CD4-positive, alpha-beta T cell treated with Interleukin-15 for 1 hour (primary cell): ENCODE measurements around the gene PHF2.
A peak's percentile ranks its signal among the peaks of the same experiment; 100 is the strongest.

Experiments
- DNase-seq: peaks from one replicate; pipeline ENCODE4 v3.0.0-alpha.2; 2020

Gene PHF2

DNA sequence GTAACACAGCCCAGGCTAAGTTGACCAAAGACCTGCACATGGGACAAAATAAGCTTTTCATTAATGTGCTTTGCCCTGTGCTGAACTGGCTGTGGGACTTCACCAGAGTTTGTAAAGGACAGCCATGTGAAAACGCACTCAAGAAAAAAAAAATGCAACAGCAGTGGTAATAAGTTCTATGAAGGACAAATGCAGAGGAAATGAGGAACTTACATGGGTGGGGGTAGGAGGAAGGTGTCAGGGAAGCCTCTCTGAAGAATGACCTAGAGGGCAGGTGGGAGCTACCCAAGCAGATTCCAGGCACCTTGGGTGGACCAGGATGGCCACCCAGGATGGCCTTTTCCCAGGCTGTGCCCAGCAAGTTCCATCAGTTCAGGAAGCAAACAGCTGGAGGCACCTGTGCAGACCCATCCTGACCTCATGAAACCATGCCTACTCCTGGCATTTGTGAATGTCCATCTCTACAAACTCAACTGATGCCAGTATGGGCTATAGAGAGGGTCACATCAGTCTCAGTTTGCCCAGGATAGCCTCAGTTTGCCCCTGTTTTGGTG lies 6.7 kb upstream of the PHF2 start:
- no peak for DNase-seq

DNA sequence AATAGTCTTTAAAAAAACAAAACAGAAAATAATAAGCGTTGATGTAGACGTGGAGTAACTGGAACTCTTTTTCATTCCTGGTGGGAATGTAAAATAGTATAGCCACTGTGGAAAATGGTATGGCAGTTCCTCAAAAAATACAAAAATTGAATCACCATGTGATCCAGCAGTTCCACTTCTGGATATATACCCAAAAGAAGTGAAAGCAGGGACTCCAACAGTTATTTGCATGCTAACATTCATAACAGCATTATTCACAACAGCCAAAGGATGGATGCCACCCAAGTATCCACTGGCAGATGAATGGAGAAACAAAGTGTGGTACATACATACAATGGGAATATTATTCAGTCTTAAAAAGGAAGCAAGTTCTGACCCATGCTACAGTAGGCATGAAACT lies 4.2 kb upstream of the PHF2 start:
- DNase-seq: no peak

DNA sequence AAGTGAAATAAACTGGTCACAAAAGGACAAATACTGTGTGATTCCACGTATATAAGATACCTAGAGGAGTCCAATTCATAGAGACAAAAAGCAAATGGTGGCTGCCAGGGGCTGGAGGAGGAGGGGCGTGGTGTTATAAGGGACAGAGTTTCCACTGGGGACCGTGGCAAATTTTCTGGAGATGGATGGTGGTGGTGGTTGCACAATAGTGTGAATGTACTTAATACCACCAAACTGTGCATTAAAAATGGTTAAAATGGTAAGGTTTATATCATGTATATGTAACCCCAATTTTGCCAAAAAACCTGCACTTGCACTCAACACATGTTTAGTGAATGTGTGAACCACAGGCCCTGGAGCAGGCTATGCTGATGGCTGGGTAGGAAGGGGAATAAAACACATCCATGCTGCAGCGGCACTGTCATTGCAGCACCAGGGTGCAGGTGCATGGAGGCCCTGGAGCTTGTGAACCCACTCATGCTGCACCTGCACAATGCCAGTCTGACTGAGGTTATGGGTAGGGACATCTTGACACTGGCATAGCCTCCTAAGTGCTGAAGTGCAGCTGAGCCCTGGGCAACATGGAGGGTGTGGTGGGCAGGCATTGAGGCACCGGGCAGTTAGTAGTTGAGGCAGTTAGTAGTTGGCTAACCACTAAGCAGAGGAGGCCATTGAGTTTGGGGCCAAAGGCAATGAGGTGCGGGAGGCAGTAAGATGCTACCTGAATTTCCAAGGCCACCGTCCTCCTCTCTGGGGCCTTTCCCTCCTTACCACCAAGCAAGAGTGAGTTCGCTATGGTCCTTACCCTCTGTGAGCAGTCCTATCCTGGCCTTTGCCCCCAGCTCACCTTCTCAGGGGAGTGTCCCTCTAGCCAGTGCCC lies 3.5 kb upstream of the PHF2 start:
- DNase-seq: no peak

DNA sequence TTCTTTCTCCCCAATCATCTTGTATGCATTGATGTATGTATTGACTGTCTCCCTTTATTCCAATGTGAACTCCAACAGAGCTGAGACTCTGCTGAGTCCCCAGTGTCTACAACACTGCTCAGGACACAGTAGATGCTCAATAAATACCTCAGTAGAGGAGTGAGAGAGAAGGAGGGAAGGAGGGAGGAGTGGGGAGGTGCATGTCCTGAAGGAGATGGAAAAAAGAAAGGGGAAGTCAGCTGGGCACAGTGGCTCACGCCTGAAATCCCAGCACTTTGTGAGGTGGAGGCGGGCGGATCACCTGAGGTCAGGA lies 2.9 kb upstream of the PHF2 start:
- no peak for DNase-seq

DNA sequence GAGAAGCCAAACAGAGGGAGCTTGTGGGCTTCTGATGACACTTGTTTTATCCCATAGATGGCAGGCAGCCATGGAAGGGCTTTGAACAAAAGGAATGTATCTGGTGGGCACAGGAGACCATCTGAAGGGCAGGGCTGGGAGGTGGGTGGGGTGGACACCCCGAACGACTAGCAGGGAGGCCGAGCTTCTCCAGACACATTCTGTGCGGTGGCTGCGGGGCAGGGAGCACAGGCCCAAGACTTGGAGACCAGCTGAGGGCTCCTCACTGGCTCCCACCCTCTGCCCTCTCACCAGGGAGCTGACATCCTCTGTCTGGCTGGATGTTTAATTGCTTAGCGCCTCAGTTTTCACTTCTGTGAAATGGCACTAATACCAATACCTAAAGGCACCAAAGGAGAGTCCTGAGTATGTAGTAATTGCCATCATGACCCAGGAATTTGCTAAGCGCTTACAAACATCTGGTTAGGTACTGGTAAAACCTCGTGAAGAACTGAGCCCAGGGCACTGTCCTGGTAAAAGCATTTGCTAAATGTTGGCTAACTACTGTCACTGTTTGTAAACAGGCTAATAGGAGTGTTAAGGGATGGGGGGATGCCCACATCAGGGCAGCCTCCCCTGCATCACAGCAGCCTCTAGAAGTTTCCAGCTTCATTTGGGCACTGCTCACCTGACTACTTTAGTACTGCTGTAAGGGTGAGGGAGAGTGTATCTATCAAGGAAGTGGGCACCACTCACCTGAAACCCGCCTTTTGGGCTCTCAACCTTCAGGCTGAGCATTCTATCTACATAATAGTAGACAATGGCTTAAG lies 2.1 kb upstream of the PHF2 start:
- no peak for DNase-seq

DNA sequence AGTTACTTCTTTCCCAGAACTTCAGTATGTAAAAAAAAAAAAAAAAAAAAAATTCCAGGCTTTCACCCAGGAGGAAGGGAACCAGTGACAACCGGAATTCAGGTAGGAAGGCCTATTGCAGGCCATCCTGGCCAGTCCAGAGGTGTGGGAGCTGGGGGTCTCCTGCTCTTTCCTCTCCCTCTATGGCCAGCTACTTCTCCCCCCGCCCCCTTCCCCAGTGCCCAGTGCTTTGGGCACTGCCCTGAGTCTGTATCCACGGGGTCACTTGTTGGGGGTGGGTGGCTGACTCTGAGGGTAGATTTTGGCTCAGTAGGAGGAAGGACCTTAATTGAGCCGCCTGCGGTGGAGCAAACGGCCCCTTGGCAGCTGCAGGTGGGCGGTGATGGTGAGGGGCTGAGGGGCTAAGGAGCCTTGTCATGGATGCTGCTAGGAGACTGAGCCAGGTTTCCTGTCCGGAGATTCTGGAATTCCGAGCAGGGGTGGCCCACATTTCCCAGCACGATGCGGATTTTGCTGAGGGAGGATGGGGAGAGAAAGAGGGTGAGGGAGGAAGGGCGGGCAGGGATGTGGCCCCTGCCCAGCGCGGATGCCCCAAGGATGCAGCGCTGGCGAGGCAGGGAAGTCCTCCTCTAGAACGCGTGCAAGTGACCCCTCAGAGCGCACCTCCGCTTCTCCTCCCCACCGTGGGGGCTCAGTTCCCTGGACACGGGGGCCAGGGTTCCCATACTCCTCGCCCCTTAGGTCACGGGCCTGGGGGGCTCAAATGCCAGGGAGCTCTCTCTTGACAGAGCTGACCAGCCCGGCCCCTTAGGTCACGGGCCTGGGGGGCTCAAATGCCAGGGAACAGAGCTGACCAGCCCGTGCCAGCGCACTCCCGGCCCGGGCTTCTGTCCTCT lies 1.2 kb upstream of the PHF2 start:
- DNase-seq: no peak

DNA sequence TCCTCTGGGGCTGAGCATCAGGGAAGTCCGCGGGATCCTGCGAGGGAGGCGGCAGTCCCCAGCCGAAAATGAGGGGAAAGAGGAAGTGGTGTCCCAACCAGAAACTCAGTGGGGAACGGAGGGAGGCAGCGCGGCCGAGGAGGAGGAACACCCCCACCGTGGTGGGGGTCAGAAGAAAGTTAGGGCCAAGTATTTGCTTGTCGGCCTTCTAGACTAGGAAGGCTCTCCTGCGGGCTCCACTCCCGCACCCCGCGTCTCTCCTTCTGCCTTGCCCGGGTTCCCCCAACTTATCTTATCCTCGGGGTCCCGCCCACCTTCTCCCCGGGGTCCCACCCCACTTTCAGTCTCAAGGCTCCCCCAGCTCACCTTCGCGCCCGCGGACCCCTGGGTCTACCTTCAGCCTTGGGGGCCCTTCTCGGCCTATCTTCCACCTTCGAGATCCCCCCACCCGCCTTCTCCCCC lies 557 bp upstream of the PHF2 start:
- DNase-seq: peak; percentile 56

DNA sequence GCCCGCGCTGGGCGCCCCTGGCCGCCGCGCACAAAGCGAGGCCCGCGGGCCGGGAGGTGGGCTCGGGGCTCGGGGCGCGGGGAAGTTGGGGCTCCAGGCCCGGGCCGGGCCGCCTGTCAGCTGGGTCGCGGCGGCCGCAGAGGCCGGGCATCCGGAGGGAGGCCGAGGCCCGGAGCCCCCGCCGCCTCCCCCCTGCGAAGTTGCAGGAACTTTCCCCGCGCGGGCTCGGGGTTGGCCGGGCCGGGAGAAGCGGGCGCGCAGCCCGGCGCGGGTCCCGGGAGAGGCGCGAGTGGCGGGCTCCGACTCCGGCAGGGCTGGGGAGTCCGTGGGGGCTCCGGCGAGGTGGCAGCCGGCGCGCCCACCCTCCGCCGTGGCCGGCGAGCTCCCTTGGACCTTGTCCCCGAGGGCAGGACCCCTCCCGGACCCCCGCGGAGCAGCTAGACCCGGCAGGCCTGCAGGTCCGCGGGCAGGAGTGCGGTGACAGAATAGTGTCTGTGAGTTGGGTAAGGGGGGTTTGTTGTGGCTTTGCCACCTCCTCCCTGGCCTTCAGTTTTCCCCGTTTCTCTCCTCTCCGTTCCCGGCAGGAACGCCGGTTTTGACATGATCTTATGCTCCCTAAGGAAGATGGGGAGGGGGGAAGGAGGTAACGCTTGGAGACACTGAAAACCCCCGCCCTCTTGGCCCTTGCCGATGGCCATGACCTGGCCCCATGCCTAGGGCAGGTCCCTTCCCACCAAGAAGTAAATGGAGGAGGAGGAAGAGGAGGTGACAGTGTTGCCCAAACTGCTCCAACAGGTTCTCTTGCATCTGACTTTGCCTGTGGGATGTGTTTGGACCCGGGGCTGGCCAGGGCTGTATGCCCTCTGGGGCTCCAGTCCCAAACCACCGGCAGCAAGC lies 942 bp downstream of the PHF2 start:
- no peak for DNase-seq

DNA sequence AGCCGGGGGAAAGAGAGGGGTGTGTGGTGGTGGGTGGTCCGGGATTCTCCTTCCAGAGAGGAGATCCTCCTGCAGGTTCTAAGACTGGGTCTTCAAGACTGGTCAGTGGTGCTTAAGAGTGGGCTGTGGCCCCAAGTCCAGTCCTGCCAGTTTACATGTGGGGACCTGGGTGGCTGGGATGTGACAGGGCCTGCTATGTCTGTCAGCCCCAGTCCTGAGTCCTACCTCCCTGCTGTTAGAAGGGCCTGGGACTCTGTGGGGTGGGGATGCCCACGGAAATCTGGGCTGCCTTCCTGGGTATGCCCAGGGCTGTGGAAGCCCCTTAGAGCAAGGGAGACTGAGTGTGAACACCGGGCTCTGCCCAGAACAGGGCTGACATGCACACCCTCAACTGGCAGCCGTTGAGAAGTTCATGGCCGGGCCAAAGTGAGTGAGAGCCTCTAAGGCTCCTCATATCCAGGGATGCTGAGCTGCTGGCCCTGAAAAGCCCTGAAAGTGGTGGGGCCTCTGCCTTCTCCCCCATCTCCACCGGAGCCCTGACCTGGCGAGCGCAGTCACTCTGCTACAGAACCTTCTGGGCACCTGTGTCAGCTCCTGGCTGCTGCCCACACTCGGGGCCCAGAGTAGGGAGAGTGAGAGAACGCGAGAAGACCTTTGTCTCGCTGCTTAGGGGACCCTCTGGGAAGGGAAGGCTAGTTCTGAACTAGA lies 1.7 kb downstream of the PHF2 start:
- DNase-seq: no peak

DNA sequence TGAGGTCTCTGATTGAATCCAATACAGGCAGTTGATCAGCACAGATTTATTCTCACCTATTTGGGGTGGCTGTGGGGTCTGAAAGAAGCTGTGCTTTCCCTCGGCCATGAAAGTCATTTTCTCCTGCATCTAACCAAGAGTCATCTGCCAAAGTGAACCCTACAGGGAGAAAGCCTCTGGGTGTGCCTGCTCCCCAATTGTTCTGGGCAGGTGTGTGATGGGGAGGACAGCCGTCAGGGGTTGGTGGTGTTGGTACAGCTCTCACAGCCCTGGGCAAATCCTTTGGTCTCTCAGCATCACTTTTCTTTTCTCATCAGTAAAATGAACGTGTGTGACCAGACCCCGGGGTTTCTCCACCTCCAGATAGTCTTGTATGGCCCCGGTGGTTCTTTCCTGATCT lies 2.5 kb downstream of the PHF2 start:
- no peak for DNase-seq

DNA sequence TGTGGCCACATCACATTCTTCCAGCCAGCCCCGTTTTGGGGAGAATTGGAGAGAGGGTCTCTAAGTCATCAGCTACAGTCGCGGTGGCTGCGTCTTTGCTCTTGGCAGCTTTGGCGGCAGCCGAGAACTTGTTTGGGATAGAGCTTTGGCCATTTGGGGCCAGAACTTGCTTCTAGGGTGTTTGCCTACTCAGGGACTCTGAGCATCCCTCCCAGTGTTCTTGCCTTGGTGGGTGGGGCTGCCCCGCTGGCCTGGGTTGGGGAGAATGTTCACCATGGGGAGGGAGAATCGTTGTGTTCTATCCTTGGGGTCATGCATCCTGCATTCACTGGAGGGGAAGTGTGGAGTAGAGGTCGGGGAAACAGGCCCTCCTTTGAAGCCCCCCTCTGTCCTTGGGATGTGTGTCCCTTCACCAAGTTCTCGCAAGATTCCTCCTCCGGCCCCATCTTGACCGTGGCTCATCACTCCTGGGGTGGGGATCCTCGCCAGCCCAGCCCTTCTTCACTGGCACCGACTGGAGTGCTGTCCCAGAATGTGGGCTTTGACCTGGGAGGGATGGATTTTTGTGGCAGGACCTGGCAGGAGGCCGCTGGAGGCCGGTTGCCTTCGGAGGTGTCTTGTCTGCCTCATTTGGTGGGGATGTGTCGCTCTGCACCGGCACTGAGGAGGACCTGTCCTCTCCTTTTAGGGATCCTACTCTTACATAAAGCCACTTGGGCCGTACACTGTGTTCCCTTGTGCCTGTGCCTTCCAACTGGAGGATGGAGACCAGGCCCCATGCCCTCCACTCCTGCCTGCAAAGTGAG lies 3.5 kb downstream of the PHF2 start:
- no peak for DNase-seq

DNA sequence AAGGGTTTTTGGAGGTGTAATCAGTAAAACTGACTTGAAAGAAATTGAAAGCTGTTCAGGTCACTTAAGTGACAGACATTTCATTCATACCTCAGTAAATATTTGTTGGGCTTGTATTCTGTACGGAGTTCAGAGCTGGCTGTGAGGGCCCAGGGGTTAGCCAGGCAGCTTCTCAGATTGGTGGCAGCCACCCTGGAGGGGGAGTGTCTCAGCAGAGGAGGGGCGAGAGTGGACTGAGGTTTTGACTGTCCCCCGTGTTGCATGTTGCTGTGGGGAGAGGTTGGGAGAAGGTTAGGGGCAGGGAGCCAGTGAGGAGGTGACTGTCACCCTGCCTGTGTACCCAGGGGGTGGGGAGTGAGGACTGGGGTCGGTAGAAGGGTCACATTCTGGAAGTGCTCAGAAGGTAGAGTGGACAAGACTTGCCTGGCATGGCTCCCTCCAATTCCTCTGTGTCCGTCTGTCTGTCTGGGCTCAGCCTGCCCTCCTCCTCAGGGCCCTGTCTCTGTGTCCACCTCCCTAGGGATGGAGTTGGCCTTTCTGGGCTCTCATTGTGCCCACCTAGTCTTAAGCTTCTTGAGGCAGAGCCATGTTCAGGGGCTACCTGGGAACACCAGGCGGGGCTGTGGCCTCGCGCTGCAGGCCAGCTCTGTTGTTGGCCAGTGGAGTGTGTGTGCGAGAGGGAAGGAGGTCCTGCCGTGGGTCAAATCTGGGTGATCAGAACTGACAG lies 4.4 kb downstream of the PHF2 start:
- DNase-seq: no peak

DNA sequence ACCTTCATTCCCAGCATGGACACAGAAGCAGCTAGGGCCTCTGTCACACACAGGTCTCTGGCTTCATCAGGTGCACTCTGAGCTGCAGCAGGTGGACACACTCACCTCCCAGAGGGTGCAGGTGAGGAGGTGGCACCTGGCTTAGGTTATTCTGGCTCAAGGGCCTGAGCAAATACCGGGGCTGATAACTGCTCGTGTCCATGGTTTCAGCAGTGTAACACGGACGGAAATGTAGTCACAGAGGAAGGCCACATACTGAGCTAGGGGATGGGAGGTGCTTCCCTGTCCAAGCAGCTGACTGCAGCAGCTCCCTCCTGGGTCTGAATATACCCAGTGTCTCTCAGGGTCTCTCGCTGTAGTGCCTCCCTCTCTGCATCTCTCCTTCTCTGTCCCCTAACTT lies 5.7 kb downstream of the PHF2 start:
- DNase-seq: no peak

DNA sequence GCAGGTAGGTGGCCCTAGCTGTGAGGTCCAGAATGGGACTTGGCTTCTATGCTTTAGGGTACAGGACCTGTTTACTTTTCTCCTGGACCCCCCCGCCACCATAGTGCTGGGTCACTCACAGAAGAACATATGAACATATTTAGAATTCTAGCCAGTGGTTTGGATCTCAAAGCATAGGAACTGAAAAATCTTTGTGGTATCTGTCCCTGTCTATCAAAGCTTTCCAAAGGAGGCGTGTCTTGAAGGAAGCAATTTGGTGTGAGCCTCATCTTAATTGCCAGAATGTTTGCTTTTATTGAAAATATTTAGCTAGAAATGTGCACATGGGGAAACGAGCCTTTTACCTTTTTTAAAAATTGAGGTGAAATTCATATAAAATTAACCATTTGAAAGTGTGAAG lies 6.2 kb downstream of the PHF2 start:
- DNase-seq: no peak

DNA sequence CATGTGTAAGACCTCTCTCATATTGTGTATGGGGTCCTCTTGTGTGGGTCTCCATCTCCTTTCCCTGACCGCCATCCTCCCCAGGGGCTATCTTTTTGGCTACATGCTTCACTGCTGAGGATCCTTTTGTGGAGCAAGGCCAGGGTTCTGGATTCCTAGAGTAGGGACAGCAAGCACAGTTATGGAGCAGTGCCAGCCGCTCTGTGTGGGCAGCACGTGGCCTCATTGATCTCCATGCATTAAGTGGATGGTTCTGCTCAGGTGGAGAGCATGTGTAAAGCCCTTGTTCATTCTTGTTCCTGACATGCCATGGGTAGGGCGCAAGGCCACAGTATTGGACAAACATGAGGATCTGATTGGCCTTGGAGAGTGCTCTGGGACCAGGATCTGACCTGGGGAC lies 8.9 kb downstream of the PHF2 start:
- no peak for DNase-seq

DNA sequence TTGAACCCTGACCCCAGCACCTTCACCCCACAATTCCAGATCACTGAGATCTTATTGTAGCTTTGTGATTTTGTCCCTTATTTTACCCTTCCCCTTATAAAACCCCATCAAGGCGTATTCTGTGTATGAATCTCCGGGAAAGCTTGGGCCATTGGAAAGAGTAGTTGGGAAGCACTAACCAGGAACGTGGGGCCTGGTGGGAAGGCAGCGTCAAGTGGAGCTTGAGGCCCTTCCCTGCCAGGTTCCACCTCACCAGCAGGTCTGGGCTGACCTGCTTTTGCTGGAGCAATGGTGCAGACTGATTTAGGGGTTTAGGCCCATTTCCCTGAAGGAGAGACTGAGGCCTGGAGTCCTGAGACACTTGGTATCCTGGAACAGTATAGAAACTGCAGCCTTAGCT lies 9.3 kb downstream of the PHF2 start:
- no peak for DNase-seq

DNA sequence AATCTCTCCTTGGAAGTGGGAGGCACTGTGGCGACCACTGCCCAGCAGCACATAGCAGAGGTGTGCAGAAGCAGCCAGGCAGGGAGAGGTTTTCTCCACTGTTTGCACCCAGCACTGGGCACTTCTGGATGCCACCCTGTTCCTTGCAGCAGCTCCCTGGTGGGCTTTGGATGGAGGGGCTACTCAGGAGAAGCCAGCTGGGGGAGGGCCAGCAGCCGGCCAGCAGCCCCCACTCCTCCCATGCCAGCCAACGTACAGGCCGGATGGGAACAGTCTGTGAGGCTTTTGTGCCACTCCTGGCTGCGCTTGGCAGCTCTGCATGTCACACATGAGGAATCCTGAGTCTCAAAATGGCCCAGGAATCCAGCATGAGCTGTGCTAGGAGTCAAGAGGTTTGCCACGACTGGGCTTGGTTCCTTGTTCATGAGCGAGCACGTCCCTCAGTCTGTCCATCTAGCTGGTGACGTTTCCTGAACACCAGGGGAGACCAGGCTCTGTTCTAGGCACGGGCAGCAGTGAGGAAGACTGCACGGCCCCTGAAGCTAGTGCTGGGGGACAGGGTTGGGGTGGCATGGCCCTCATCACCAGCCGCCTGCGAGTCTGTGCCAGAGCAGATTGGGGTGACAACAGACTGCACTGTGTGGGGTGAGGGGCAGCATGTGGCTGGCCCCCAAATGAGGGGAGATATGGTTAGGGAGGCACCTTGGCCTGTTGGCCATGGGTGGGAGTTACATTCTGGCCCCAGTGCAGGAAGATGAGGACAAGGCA lies 10.1 kb downstream of the PHF2 start:
- no peak for DNase-seq

DNA sequence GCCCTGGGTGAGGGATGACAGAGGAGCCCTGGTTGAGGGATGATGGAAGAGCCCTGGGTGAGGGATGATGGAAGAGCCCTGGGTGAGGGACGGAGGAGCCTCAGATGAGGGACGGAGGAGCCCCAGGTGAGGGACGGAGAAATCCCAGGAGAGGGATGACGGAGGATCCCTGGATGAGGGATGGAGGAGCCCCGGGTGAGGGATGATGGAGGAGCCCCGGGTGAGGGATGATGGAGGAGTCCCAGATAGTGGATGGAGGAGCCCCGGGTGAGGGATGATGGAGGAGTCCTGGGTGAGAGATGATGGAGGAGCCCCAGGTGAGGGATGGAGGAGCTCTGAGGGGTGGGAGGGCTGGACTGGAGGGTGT lies 10.9 kb downstream of the PHF2 start:
- no peak for DNase-seq
